NCI-H446 treated with DMSO at 0.1 percent for 48 hours (cell line): ENCODE data around the gene OTOP3.

ENCODE experiments used
- DNase-seq: peaks from one replicate; lab custom pipeline; 2025; lab: John Stamatoyannopoulos, UW

OTOP3 gene

DNA sequence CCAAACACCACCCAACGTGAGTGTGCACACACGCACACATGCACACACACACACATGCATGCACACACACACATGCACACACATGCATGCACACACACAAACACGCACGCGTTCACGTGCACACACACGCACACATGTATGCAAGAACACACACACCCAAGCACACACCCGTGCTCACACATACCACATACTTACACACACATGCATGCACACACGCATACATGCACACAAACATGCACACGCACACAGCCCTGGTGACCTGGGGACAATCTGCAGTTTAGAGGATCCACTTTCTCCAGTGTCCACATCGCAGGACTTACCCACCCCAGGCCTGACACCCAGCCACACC is 18.9 kb upstream of the OTOP3 start:
- no peak for DNase-seq

DNA sequence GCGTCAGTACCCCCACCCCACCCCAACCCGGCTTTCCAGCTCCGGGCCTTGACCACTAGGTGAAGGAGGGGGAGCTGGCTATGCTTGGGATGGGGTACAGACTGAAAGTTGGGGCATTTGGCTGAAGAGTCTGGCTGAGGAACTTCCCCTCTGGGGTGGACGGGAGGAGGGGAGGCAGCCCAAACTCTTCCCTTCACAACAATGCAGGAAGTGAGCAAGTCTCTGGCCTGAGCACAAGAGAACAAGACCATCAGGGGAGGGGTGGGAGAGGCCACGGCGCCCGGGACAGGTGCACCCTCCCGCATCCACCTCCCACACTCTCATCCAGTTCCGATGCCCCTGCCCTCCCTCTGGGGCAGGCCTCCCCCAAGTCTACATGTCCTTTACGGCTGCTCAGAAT is 18.3 kb upstream of the OTOP3 start:
- DNase-seq = no peak

DNA sequence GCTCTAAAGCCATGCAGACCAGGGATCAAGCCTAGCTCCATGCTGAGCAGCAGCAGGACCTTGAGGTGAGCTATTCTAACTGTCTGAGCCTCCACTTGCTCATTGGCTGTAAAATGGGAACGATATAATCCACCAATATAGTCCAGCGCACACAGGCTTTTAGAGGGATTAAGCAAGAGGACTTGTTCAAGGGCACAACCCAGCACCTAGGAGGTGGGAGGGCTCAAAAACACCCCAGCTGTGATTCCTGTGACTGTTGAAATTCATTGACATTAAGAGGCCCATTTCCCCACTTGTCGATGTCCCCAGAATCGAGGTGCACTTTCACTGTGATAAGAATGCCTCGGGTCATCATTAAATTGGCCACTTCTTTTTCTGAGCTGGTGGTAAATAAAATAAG is 16.8 kb upstream of the OTOP3 start:
- DNase-seq = no peak

DNA sequence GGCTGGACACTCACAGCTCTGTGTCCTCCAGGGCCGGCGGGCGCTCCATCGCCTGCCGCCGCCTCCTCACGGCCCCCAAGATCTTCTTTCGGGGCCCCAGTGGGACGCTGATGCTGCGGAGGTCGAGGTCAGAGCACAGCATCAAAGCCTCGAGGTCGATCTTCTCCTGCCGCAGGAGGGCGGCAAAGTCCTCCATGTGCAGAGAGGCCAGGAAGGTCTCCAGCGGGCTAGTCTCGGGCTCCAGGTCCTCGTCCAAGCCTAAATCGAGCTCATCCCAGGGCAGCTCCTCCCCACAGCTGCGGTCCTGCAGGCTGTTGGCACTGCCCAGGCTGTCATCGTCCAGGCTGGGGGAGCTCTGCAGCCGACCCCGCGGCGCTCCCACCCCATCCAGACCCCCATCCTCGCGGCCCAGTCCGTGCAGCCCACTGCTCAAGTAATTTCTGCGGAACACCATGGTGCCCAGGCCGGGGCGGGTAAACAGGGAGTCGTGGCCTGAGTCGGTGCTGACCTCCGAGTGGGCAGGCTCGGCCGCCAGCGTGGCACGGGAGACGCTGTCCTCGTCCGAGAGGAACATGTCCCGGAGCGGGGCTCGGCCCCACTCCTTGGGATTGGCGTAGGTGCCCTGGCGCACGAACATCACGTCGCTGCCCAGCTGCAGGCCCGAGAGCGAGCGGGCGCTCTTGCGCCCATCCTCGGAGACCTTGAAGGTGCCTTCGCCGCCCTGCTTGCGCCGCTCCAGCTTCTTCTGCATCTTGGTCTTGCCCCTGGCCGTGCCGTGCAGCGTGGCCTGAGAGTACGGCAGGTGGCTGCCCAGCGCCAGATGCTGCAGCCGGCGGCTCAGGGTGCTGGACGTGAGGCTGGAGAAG is 16.0 kb upstream of the OTOP3 start:
- no peak for DNase-seq

DNA sequence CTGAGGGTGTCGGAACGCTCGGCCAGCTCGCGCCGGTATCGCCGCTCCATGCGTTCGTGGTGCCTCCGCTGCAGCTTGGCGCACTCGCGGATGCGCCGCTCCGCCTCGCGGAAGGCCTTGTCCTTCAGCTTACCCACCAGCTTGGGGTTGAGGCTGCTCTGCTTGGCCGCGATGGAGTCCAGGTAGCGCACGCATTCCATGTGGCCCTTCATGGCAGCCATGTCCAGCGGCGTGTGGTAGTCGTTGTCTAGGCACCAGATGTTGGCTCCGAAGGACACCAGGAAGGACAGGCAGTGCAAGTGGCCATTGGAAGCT is 15.4 kb upstream of the OTOP3 start:
- no peak for DNase-seq

DNA sequence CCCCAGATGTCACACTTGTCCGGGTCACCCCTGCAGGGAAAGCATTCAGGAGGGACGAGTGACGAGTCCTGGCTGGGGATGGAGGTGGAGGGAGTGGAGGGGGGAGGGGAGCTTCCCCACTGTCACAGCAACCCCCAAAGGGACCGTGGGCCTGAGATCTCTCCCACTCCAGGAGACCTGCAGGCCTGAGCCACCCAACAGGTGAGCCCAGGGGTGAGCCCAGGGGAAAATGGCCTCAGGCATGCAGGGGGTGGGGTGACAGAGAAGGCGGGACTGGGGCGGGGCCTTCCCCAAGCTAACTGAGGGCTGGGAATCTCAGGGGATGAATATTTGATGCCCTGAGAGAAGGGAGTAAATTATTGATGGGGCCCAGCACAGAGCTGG is 15.1 kb upstream of the OTOP3 start:
- no peak for DNase-seq

DNA sequence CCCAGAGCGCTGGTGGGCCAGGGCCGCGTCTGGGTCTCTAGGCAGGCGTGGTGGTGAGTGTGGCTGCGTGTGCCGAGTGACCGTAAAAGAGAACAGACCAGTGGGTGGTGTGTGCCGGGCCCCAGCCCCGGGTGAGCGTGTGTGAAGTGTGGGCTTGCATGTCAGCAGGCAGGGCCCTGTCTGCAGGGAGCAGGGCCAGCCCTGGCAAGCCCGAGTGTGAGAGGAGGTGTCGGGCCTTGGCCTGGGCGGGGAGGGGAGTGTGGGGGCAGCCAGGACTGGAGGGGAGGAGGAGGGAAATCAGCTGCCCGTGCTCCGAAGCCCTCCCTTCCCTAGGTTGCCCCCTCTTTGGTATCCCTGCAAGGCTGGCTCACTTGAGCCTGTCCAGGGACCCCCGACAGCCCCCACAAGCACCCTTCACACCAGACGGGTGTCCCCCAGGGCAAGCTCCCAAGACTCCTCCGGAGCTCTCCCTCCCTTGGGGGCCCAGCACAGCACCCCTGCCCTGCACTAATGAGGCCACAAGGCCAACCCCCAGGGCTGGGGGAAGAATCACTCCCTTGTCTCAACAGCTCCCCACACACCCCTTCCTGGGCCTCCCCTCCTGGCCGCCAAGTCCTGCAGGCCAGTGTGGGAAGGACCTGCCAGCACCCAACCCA is 14.5 kb upstream of the OTOP3 start:
- no peak for DNase-seq

DNA sequence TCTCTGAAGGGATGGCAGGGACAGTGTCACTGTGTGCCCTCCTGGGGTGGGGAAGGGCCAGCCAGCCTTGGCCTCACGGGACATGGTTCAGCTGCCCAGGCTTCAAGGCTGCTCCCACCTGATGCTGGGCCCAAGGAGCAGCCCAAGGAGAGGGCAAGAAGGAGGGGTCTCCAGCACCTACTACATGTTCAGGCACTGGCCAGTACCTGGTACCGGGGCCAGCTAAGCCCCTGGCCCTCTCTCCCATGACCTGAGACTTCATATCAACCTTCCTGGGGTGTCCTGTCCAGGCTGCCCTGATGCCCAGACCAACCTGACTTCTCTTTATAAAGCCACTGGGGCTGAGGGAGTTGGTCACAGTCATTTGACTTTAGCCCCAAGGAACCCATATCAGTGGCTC is 13.9 kb upstream of the OTOP3 start:
- DNase-seq = no peak

DNA sequence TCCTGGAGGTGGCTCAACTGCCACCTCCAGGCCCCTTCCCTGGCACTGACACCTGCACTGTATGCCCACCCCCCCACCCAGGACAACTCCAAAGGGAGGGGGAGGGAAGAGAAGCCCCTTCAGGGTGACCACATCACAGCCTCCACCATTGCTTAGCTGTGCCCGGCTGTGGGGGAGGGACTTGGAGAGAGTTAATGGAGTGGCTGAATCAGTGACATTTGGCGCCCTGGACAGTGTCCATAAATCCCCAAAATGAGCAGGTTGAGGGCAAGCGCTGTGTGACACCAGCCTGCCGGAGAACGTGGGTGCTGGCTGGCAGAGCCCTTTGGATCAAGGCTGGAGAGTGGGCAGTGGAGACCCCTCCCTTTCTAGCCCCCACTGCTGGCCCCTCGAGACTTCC is 13.5 kb upstream of the OTOP3 start:
- DNase-seq = no peak

DNA sequence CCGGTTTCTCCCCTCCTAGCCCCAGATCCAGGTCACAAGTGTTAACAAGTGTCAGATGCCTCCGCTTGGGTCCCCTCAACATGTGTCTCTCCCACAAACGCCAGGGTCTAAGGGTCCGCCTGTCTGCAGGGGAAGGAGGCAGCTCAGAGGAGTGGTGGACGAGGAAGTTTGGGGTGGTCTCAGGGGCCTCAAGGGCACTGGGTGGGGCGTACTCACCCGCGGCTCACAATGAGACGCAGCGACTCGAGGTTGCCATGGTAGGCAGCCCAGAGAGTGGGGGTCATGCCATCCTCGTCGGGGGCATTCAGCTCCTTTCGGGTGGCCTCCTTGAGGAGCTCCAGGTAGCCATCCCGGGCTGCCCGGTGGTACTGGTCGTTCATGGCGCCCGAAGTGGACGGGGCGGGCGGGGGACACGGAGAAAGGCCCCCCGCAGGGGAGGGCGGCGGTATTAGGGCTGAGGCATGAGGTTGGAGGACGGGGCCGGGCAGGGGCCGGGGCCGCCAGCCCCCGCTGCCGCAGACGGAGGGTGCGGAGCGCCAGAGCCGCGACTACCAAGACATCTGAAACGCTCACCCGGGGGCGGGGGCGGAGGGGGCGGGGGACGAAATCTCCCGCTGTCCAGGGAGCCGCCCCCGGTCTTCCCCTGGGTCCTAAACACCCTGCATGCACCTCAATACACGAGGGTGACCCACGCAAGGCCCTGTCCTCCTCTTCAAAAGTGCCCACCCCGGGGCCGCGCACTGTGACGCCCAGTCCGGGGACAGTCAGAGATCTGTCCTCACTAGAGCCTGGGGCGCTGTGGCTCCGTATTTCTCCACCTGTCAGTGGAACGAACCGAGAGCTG is 12.8 kb upstream of the OTOP3 start, which contains the start of gene USH1G:
Gene USH1G (minus strand): TSS at position 562 of the 844 bp plus-strand sequence. CDS start 182 bp downstream, at position 380.
- DNase-seq = no peak

DNA sequence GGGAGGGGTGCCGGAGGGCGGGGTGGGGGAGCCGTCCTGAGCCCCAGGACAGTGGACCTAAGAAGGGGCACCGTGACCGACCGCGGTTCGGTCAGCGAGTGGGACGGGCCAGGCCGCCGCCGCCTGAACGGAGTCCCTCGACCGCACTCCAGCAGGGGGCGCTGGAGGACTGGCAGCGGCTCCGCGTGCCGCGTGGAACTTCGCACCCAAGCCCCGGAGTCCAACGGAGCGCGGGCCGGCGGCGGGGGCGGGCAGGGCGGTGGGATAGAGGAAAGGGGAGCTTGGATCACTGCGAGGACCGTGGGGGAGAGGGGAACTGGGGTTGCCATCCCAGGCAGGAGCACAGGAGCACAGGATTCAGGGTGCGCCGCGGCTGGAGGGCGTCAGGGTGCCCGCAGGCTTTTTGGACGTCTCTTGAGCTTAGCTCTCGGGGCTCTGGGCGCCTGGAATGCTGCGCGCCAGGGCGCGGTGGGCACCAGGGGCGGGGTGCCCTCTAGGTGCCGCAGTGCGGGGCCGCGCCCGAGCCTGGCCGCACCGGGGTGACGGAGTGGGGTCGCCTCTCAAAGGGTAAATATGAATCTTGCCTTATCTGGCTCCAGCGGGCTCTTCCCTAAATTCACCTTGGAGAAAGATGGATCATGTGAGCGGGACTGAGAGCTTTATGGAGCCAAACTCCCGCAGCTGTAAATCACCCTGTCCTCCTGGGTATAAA is 12.0 kb upstream of the OTOP3 start:
- peak; percentile 9 for DNase-seq

DNA sequence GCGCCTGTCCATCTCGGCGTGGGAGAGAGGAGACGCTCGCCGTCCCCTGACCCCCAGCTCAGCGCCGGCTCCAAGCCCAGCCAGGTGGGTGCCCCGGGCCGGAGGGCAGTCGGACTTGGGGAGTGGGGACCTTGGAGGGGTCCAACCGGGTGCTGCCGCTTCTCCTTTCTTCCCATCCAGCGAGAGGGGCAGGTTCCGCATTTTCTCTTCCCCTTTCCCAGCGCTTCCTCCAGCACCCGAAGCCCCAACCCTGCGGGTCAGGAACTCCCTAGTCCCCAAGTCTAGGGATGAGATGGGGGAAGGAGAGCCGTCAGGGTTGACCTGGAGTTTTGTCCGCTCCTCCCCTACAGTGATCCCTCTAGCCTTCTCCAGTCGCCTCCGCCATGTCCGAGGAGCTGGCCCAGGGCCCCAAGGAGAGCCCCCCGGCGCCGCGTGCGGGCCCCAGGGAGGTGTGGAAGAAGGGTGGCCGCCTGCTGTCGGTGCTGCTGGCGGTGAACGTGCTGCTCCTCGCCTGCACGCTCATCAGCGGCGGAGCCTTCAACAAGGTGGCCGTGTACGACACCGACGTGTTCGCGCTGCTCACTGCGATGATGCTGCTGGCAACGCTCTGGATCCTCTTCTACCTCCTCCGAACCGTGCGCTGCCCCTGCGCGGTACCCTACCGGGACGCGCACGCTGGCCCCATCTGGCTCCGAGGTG is 11.3 kb upstream of the OTOP3 start, which contains the start of gene OTOP2:
Gene OTOP2 (plus strand): TSS at position 24 of the 699 bp plus-strand sequence. CDS start 360 bp downstream, at position 384.
- no peak for DNase-seq

DNA sequence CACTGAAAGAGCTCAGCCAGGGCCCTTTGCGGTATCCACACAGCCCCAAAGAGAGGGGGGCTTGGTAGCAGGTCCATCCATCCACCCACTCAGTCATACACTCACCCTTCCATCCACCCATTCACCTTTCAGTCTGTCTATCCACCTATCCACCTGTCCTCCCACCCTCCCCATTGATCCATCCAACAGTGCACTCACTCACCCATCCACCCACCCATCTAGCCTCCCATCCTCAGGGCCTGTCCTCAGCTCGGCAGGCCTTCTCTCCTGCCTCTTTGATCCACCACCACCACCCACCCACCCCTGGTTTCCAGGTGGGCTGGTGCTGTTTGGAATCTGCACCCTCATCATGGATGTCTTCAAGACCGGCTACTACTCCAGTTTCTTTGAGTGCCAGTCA is 10.5 kb upstream of the OTOP3 start:
- no peak for DNase-seq

DNA sequence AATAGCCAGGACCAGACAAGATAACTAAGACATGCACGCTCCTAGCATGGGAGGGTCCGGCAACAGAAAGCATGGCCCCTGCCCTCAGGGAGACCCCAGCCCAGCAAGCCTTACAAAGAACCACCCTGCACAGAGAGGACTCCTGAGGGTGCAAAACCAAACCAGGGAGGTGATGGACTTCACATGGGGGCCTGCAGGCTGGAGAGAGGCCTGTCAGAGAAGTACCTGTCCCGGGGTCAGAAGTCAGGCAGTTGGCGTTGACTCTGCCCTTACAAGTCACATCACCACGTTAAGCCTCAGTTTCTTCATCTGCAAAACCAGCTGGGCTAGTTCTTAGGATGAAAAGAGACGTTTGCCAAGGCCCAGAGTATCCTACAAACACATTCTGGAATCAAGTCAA is 6.9 kb upstream of the OTOP3 start:
- DNase-seq = no peak

DNA sequence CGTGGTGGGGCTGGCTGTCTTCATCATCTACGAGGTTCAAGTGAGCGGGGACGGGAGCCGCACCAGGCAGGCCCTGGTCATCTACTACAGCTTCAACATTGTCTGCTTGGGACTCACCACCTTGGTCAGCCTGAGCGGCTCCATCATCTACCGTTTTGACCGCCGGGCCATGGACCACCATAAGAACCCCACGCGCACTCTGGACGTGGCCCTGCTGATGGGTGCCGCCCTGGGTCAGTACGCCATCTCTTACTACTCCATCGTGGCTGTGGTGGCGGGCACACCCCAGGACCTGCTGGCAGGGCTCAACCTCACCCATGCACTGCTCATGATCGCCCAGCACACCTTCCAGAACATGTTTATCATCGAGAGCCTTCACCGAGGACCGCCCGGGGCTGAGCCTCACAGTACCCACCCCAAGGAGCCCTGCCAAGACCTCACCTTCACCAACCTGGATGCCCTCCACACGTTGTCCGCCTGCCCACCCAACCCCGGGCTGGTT is 5.1 kb upstream of the OTOP3 start:
- no peak for DNase-seq

DNA sequence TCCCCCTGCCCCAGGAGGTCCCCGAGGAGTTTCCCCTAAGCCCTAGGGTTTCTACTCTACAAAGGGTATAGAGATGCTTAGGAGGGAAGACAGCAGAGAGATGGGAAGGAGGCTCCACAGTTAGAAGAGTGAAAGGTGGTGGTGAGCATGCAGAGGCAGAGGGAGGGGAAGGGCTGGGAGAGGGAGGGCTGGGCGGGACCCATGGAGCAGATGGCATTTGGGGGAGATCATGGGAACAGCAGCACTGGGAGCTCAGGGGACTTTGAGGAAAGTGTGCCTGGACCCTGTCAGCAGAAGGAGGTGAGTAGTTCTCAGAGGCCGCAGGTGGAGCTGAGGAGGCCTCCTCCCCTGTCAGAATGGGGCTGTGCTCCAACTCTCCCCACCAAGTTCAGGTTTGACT is 650 bp upstream of the OTOP3 start:
- no peak for DNase-seq

DNA sequence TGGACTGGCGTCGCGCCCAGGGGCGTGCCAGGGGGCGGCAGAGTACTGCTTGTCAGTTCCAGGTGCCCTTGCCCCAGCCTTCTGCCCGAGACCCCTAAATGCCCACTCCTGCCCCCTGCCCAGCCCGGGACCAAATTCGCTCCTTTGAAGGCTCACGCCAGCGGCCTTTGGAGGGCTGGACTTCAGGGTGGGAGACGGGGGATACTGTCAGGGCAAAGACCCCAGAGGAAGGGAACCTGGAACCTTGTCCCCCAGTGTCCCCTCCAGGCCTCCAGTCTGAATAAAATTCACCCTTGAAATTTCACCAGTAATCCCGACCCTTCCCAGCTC is 737 bp downstream of the OTOP3 start:
- DNase-seq = no peak

DNA sequence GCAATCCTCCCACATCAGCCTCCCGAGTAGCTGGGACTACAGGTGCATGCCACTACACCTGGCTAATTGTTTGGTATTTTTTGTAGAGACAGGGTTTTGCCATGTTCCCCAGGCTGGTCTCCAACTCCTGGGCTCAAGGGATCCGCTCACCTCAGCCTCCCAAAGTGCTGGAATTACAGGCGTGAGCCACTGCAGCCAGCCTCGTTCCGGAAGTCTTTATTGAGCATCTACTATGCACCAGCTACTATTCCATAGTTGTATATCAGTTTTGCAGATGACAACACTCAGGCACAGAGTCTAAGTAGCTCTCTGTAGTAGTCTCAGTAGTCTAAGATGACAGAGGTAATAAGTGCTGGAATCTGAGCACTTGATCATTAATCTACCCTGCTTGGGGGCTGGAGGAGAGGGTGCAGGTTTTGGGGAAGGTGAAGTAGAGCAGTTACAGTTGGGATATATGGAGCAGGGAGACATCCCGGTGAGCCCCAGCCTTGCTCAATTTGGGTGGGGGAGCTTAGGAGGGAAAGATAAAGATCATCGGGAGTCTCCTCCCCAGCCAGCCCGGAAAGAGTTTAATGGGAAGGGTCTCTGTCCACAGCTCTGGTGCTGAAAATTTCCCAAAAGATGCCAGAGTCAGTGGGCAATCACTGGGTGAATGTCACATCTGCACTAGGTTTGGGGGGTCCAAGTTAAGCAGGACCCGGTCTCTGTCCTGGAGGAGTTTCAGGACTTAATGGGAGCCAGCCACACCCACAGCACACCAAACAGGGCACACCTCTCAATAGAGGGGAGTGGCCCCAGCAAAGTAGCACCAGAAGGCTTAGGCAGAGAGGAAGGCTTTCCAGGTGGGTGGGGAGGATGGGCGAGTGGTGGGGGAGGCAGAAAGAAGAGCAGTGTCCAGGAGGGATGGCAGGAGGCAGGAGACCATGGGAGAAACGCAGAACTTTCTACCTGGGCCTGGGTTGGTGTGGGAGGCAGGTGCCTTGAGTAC is 1.7 kb downstream of the OTOP3 start:
- no peak for DNase-seq

DNA sequence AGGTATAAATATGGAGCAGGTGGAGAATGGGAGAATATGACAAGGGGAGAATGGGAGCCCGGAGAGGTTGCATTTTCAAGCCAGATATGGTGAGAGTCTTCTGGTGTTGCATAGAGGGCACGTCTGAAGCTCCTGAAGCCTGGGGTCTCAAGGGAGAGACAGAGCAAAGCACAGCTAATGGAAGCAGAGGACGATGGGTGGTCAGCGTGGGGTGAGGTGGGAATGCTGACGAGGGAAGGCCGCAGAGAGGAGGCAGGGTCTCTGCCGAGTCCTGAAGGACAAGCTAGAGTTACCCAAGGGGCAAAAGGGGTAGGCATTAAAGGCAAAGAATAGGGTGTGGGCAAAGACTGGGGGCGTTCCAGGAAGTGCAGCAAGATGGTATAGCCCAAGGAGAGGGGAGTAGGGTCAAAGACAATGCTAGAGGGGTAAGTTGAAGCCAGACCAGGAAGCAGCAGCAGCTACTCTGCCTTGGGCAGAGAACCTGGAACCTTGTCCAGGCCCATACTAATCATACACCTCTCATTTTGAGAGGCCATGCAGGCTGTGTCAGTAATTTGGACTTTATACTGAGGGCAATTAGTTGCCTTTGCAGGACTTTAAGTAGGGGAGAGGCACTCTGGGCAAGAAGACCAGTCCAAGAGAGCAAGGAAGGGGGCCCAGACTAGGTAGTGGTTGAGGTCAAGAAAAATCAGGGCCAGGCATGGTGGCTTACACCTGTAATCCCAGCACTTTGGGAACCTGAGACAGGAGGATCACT is 2.7 kb downstream of the OTOP3 start:
- no peak for DNase-seq

DNA sequence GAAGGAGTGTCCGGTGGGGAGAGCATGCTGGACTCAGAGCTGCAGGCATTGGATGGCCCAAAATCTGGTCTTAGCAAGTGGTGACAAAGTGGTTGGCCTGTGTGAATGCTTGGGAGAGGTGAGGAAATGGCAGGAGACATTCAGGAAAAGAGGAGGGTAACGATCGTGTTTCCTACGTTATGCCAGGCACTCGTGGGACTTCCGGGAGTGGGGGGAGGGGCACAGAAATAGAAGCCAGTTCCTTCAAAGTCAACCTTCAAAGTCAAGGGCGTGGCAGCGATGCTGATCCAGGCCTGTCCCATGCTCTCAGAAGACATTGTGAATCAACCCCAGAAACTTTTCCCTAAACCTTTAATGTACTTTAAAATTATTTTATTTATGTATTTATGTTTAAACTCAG is 3.8 kb downstream of the OTOP3 start:
- no peak for DNase-seq
